ENCODE measurements around the gene ARSK. TPM values are rescaled to one million over a fixed set of nuclear protein-coding genes. Genes with fewer than 3 reads are reported as not detected.

Gene ARSK
- total and polyA plus RNA-seq, 2 of the 4 experiments (the other 2 are of a cell fraction), result 15.1 to 22.0 TPM

- no peak overlapping the region; the same call in 1 of the 2 replicates for H3K4me2 ChIP-seq (ENCODE audit: low read depth, low read length)
- H2AK9ac ChIP-seq (replicated peaks; ENCODE audit: low read depth, low read length, poor library complexity), result no peak overlapping the region
- H3K36me3 ChIP-seq (ENCODE audit: control insufficient read depth, insufficient read depth, low read length), result no peaks in the 10 kb centered on the region
- peak overlapping the region; percentile 23; the same call in 1 of the 2 replicates for H3K14ac ChIP-seq (replicated peaks; ENCODE audit: low read depth, low read length)
- in situ Hi-C loops (cut with MboI; ENCODE audit: low sequenced_read_pairs), result no loop called here
- POLR2A ChIA-PET (ENCODE audit: unreplicated experiment), result no interaction called here
- no peak overlapping the region for H3K23ac ChIP-seq (ENCODE audit: low read depth, low read length)
- WGBS, 2 experiments (ENCODE audit: extremely low coverage in 2 of 2, insufficient read length in 1 of 2), result no CpG with 5 or more reads among the region's 4 CpGs
- H2BK5ac ChIP-seq (ENCODE audit: low read depth, low read length, poor library complexity, severe bottlenecking), result no peak overlapping the region
- H2BK120ac ChIP-seq (ENCODE audit: low read depth, low read length), result no peak overlapping the region
- intact Hi-C loops (cut with micrococcal nuclease), result loop anchor here (1.0 kb wide), 1 partner anchor 64 kb away; the partner anchor contains the start of gene ARSK
- no peaks in the 10 kb centered on the region for H3K9me3 ChIP-seq (ENCODE audit: control insufficient read depth, insufficient read depth, low read length)
- H3K9ac ChIP-seq (ENCODE audit: low read depth, low read length), result no peak overlapping the region
- dilution Hi-C loops (cut with HindIII; ENCODE audit: low sequenced_read_pairs, unreplicated experiment), result no loop called here
- TF ChIP-seq RCOR1 (IDR thresholded peaks at IDR 0.05; ENCODE audit: insufficient replicate concordance, low read length), result no peak
- no peak for TF ChIP-seq CHD1 (IDR thresholded peaks at IDR 0.05; ENCODE audit: low read depth, low read length)
- TF ChIP-seq FOS (IDR thresholded peaks at IDR 0.05; ENCODE audit: low read depth, low read length), result no peak
- no peak for TF ChIP-seq RFX5 (IDR thresholded peaks at IDR 0.05; ENCODE audit: low read depth, low read length)
- no peak for TF ChIP-seq MXI1 (IDR thresholded peaks at IDR 0.05; ENCODE audit: borderline replicate concordance, low read depth, low read length)
- no peak for TF ChIP-seq MAZ (IDR thresholded peaks at IDR 0.05; ENCODE audit: borderline replicate concordance, low read depth, low read length)
- TF ChIP-seq CEBPB (IDR thresholded peaks at IDR 0.05; ENCODE audit: low read depth, low read length), result no peak
- no peak for TF ChIP-seq MAFK (IDR thresholded peaks at IDR 0.05; ENCODE audit: low read depth, low read length)
- no peak for TF ChIP-seq USF2 (IDR thresholded peaks at IDR 0.05; ENCODE audit: low read depth, low read length)
- no peak for TF ChIP-seq SMC3 (IDR thresholded peaks at IDR 0.05; ENCODE audit: low read depth, low read length)
- TF ChIP-seq ELK1 (IDR thresholded peaks at IDR 0.05; ENCODE audit: borderline replicate concordance, low read depth, low read length), result no peak
- TF ChIP-seq NFE2L2 (IDR thresholded peaks at IDR 0.05; ENCODE audit: low read depth, low read length), result no peak
- TF ChIP-seq POLR2A (IDR thresholded peaks at IDR 0.05; ENCODE audit: low read depth, low read length), result no peak
- TF ChIP-seq, protein P1, sequence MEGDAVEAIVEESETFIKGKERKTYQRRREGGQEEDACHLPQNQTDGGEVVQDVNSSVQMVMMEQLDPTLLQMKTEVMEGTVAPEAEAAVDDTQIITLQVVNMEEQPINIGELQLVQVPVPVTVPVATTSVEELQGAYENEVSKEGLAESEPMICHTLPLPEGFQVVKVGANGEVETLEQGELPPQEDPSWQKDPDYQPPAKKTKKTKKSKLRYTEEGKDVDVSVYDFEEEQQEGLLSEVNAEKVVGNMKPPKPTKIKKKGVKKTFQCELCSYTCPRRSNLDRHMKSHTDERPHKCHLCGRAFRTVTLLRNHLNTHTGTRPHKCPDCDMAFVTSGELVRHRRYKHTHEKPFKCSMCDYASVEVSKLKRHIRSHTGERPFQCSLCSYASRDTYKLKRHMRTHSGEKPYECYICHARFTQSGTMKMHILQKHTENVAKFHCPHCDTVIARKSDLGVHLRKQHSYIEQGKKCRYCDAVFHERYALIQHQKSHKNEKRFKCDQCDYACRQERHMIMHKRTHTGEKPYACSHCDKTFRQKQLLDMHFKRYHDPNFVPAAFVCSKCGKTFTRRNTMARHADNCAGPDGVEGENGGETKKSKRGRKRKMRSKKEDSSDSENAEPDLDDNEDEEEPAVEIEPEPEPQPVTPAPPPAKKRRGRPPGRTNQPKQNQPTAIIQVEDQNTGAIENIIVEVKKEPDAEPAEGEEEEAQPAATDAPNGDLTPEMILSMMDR (conservative IDR thresholded peaks at IDR 0.05; ENCODE audit: low read depth, low read length), result no peak
- no peak for TF ChIP-seq RAD21 (IDR thresholded peaks at IDR 0.05; ENCODE audit: low read length)
- ATAC-seq (ENCODE audit: low read depth), result no peak
- no peak overlapping the region for H4K91ac ChIP-seq (ENCODE audit: insufficient read depth, low read depth, low read length)
- no peak overlapping the region for H3K4me3 ChIP-seq (ENCODE audit: insufficient read depth, low read depth, low read length)
- H3K9me1 ChIP-seq (ENCODE audit: insufficient read depth, low read length), result no peaks in the 10 kb centered on the region
- peak overlapping the region in 1 of 2 experiments; percentile 42; a peak in 2 of 4 replicates for H4K8ac ChIP-seq (ENCODE audit: low read depth in 2 of 2, low read length in 2 of 2)
- H3K56ac ChIP-seq (ENCODE audit: extremely low read depth, insufficient read depth, low read length), result no peak overlapping the region
- H3K4ac ChIP-seq (ENCODE audit: low read depth, low read length), result no peak overlapping the region; the same call in 1 of the 2 replicates
- H2AFZ ChIP-seq (replicated peaks; ENCODE audit: low read length, poor library complexity), result no peak overlapping the region
- no peak overlapping the region for H2BK20ac ChIP-seq (ENCODE audit: low read depth, low read length)
- BruUV-seq (replicated peaks), result no TSS peak
- no peak overlapping the region for H4K5ac ChIP-seq (ENCODE audit: low read depth, low read length)
- no peak overlapping the region for H3K27ac ChIP-seq (ENCODE audit: insufficient read depth, low read length)
- H3K79me1 ChIP-seq (ENCODE audit: low read depth in 1 of 2, low read length in 2 of 2), result no peaks in the 10 kb centered on the region
- H2BK15ac ChIP-seq (ENCODE audit: low read depth, low read length), result no peak overlapping the region
- CTCF ChIA-PET, result no interaction called here
- peak; percentile 56 for DNase-seq
- H3K4me1 ChIP-seq (ENCODE audit: control insufficient read depth, insufficient read depth, low read length), result peaks cover 11% of the 10 kb centered on the region
- H2AK5ac ChIP-seq (ENCODE audit: low read depth, low read length), result no peak overlapping the region
- H4K20me1 ChIP-seq (ENCODE audit: insufficient read depth, low read length), result no peaks in the 10 kb centered on the region
- H3K27me3 ChIP-seq (ENCODE audit: control insufficient read depth, insufficient read depth, low read length), result no peaks in the 10 kb centered on the region
- no peak overlapping the region for H3K18ac ChIP-seq (ENCODE audit: low read depth, low read length)
Measured at GRCh38 chr5:95619096-95619495, 64.2 kb downstream of the ARSK start.
